Measurements from ENCODE around the gene PRIM2. TPM values are rescaled to one million over a fixed set of nuclear protein-coding genes. Genes with fewer than 3 reads are reported as not detected.

Gene PRIM2
- total and polyA plus RNA-seq, 2 experiments from 2014 or later = 5.1 to 17.3 TPM

DNA sequence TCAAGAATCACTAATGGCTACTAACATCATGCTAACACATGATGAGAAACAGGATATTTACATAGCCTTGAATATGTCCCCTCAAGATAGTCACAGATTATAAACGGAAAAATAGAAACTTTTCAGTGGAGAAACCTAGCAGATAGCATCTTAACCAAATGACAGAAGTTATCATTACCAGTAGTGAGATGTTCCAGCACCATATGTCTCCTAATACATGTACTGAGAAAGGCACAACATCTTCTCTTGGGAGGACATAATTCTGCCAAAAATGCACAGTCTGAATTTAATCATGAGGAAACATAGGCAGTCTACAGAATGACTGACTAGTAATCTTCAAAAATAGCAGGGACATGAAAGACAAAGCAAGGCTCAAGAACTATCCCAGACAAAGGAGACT lies 19.9 kb upstream of the PRIM2 start:
- Histone ChIP-seq H3K27ac (no peak overlapping the region), H3K4me3 (no peak overlapping the region), H3K27me3 (no peaks in the 10 kb centered on the region), H3K36me3 (replicated peaks; ENCODE audit: insufficient read depth, low read depth) (no peaks in the 10 kb centered on the region), H3K9me3 (ENCODE audit: low read depth) (no peaks in the 10 kb centered on the region), H3K4me2 (no peak overlapping the region), H3K9me2 (replicated peaks; ENCODE audit: insufficient read depth) (no peaks in the 10 kb centered on the region), H3K4me1 (ENCODE audit: insufficient read depth) (peaks cover 9% of the 10 kb centered on the region), H3K79me2 (no peaks in the 10 kb centered on the region), H4K20me1 (ENCODE audit: insufficient read depth, poor library complexity, severe bottlenecking) (no peaks in the 10 kb centered on the region), H2AFZ (no peak overlapping the region)
- 65% methylated on average over 1 of the region's 1 CpG for WGBS (ENCODE audit: low lambda C conversion rate, missing lambda C conversion rate)
- TF ChIP-seq, protein P1, sequence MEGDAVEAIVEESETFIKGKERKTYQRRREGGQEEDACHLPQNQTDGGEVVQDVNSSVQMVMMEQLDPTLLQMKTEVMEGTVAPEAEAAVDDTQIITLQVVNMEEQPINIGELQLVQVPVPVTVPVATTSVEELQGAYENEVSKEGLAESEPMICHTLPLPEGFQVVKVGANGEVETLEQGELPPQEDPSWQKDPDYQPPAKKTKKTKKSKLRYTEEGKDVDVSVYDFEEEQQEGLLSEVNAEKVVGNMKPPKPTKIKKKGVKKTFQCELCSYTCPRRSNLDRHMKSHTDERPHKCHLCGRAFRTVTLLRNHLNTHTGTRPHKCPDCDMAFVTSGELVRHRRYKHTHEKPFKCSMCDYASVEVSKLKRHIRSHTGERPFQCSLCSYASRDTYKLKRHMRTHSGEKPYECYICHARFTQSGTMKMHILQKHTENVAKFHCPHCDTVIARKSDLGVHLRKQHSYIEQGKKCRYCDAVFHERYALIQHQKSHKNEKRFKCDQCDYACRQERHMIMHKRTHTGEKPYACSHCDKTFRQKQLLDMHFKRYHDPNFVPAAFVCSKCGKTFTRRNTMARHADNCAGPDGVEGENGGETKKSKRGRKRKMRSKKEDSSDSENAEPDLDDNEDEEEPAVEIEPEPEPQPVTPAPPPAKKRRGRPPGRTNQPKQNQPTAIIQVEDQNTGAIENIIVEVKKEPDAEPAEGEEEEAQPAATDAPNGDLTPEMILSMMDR (IDR thresholded peaks at IDR 0.05; ENCODE audit: poor library complexity) = no peak
- TF ChIP-seq EZH2 (IDR thresholded peaks at IDR 0.05; ENCODE audit: borderline replicate concordance) (no peak), EZH2phosphoT487 (IDR thresholded peaks at IDR 0.05; ENCODE audit: low read depth, severe bottlenecking, unreplicated experiment) (no peak)
- no peak for DNase-seq (ENCODE audit: low spot score)

DNA sequence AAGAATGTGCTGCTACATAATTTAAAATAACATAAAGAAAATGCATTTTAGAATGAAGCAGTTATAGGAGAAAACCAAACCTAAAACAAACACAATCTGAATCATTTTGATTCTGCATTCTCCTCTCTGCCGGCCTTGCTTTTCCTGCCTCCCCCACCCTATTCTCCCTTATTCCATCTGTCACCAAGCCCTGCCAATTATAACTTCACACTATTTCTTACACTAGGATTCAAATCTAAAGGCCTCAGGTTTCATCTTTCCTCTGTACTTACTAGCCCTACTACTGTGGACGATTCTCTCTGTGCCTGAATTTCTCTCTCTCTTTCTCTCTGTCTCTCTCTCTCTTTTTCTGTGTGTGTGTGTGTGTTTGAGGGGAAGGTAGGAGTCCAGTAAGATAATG lies 18.7 kb upstream of the PRIM2 start:
- WGBS (ENCODE audit: low lambda C conversion rate, missing lambda C conversion rate) = 70% methylated on average over 2 of the region's 2 CpGs
- no peaks in the 10 kb centered on the region for H3K9me3 ChIP-seq (ENCODE audit: low read depth)
- DNase-seq (ENCODE audit: low spot score) = no peak
- peaks cover 9% of the 10 kb centered on the region for H3K4me1 ChIP-seq (ENCODE audit: insufficient read depth)
- no peaks in the 10 kb centered on the region for H4K20me1 ChIP-seq (ENCODE audit: insufficient read depth, poor library complexity, severe bottlenecking)
- no peaks in the 10 kb centered on the region for H3K79me2 ChIP-seq
- H3K4me2 ChIP-seq = no peak overlapping the region
- TF ChIP-seq, protein P1 (IDR thresholded peaks at IDR 0.05; ENCODE audit: poor library complexity) = no peak
- no peak for TF ChIP-seq EZH2phosphoT487 (IDR thresholded peaks at IDR 0.05; ENCODE audit: low read depth, severe bottlenecking, unreplicated experiment)
- TF ChIP-seq EZH2 (IDR thresholded peaks at IDR 0.05; ENCODE audit: borderline replicate concordance) = no peak
- H3K36me3 ChIP-seq (replicated peaks; ENCODE audit: insufficient read depth, low read depth) = no peaks in the 10 kb centered on the region
- H3K27ac ChIP-seq = no peak overlapping the region
- H2AFZ ChIP-seq = no peak overlapping the region
- H3K27me3 ChIP-seq = no peaks in the 10 kb centered on the region
- no peaks in the 10 kb centered on the region for H3K9me2 ChIP-seq (replicated peaks; ENCODE audit: insufficient read depth)
- no peak overlapping the region for H3K4me3 ChIP-seq

DNA sequence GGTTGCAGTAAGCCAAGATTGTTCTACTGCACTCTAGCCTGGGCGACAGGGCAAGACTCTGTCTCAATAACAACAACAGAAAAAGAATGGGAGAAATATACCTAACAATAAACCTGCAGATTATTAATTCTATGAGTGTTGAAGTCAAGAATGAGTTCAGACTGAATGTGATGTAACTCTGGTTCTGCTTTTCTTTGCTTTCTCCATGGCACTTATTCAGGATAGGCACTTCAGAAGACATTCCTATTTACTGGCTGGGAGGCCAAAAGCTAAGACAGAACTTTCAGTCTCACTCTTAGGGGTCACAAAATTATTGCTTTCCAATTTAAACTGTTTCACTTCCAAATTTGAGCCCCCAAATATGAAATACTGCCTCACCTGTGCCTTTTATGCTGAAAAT lies 15.7 kb upstream of the PRIM2 start:
- Histone ChIP-seq H3K4me2 (no peak overlapping the region), H3K27me3 (no peaks in the 10 kb centered on the region), H3K4me1 (ENCODE audit: insufficient read depth) (peaks cover 19% of the 10 kb centered on the region), H3K79me2 (no peaks in the 10 kb centered on the region), H4K20me1 (ENCODE audit: insufficient read depth, poor library complexity, severe bottlenecking) (no peaks in the 10 kb centered on the region), H2AFZ (no peak overlapping the region), H3K4me3 (no peak overlapping the region), H3K9me3 (ENCODE audit: low read depth) (no peaks in the 10 kb centered on the region), H3K36me3 (replicated peaks; ENCODE audit: insufficient read depth, low read depth) (no peaks in the 10 kb centered on the region), H3K27ac (peak overlapping the region; percentile 1), H3K9me2 (replicated peaks; ENCODE audit: insufficient read depth) (no peaks in the 10 kb centered on the region)
- TF ChIP-seq EZH2phosphoT487 (IDR thresholded peaks at IDR 0.05; ENCODE audit: low read depth, severe bottlenecking, unreplicated experiment) = no peak
- TF ChIP-seq, protein P1 (IDR thresholded peaks at IDR 0.05; ENCODE audit: poor library complexity) = no peak
- TF ChIP-seq EZH2 (IDR thresholded peaks at IDR 0.05; ENCODE audit: borderline replicate concordance) = no peak
- DNase-seq (ENCODE audit: low spot score) = no peak
- WGBS (ENCODE audit: low lambda C conversion rate, missing lambda C conversion rate) = 89% methylated on average over 1 of the region's 1 CpG

DNA sequence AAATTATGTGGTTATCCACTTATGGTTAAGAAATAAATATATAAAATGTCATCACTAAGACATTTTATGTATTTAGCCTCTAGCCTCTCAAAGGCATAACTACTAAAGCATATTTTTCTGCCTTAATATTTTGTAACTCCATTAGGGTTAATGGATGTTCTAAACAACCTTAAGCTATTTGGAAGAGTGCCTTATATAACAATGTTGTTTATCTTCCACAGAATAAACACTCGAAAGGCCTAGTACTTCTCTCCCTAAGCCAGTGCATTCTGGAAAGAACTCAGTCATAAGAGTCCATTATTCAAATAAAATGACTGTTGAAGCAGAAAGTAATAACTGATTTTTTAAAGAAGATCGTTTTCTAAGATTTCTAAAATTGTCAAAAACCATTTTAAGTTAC lies 15.0 kb upstream of the PRIM2 start:
- DNase-seq (ENCODE audit: low spot score) = no peak
- 36% methylated on average over 2 of the region's 2 CpGs for WGBS (ENCODE audit: low lambda C conversion rate, missing lambda C conversion rate)
- Histone ChIP-seq H3K4me3 (no peak overlapping the region), H3K27me3 (no peaks in the 10 kb centered on the region), H3K9me3 (ENCODE audit: low read depth) (no peaks in the 10 kb centered on the region), H3K4me1 (ENCODE audit: insufficient read depth) (peaks cover 19% of the 10 kb centered on the region), H3K27ac (peak overlapping the region; percentile 1), H2AFZ (no peak overlapping the region), H4K20me1 (ENCODE audit: insufficient read depth, poor library complexity, severe bottlenecking) (no peaks in the 10 kb centered on the region), H3K4me2 (no peak overlapping the region), H3K9me2 (replicated peaks; ENCODE audit: insufficient read depth) (no peaks in the 10 kb centered on the region), H3K79me2 (no peaks in the 10 kb centered on the region), H3K36me3 (replicated peaks; ENCODE audit: insufficient read depth, low read depth) (no peaks in the 10 kb centered on the region)
- TF ChIP-seq EZH2 (IDR thresholded peaks at IDR 0.05; ENCODE audit: borderline replicate concordance) (no peak), EZH2phosphoT487 (IDR thresholded peaks at IDR 0.05; ENCODE audit: low read depth, severe bottlenecking, unreplicated experiment) (no peak)
- TF ChIP-seq, protein P1 (IDR thresholded peaks at IDR 0.05; ENCODE audit: poor library complexity) = no peak

All from hepatocyte (in vitro differentiated cells).